ENCODE measurements around the gene ZC3HAV1L. TPM values are rescaled to one million over a fixed set of nuclear protein-coding genes. Genes with fewer than 3 reads are reported as not detected.
A peak's percentile ranks its signal among the peaks of the same experiment; 100 is the strongest.
"Not testable (repeated sequence)": the region's sequence is repeated elsewhere in the genome, so short reads cannot be mapped to it uniquely, and the experiment has no call there.

Gene ZC3HAV1L
- polyA plus RNA-seq, 2 of the 4 experiments (the other 2 are of a cell fraction): 8.8 to 15.6 TPM

- H3K9me3 ChIP-seq: no peaks in the 10 kb centered on the region
- no peak for FAIRE-seq
- WGBS (ENCODE audit: missing lambda C conversion rate): 100% methylated on average over 1 of the region's 1 CpG
- no peak overlapping the region for H3K27ac ChIP-seq
- ChIA-PET CTCF (interaction anchor here (0.7 kb wide), 1 partner anchor 303 kb away, joined by 3 read pairs; no protein-coding TSS in a partner anchor), POLR2A (no interaction called here)
- TF ChIP-seq CEBPB (IDR thresholded peaks at IDR 0.05) (no peak), NR3C1 (IDR thresholded peaks at IDR 0.05) (no peak), BHLHE40 (IDR thresholded peaks at IDR 0.05; ENCODE audit: low read depth, low read length) (no peak), KDM1A (IDR thresholded peaks at IDR 0.05; ENCODE audit: low read depth) (no peak), FOXS1 (CRISPR knock-in tag; IDR thresholded peaks at IDR 0.05) (no peak), RARB (CRISPR knock-in tag; IDR thresholded peaks at IDR 0.05) (no peak), SREBF2 (IDR thresholded peaks at IDR 0.05) (no peak), MAFK (IDR thresholded peaks at IDR 0.05; ENCODE audit: partially characterized antibody) (no peak)
- peaks cover 7% of the 10 kb centered on the region; the same call in 1 of the 3 replicates for H3K4me1 ChIP-seq
- no peak overlapping the region for H3K4me3 ChIP-seq
- ATAC-seq: no peak
- DNase-seq (ENCODE audit: low read depth in 1 of 2, low spot score in 1 of 2): no peak
- H3K4me2 ChIP-seq: no peak overlapping the region
These were observed 43.1 kb upstream of the ZC3HAV1L start for GRCh38 chr7:139078911-139079310.

- H3K4me1 ChIP-seq: peaks cover 7% of the 10 kb centered on the region; the same call in 1 of the 3 replicates
These were observed 42.6 kb upstream of the ZC3HAV1L start for GRCh38 chr7:139078399-139078798.

GRCh38 chr7:139077706-139078105, 41.9 kb upstream of the ZC3HAV1L start:
- POLR2A ChIA-PET; H3K4me1 ChIP-seq; FAIRE-seq; DNase-seq (ENCODE audit: low read depth in 1 of 2, low spot score in 1 of 2); ATAC-seq; H3K4me3 ChIP-seq; H3K9me3 ChIP-seq; H3K4me2 ChIP-seq; H3K27ac ChIP-seq: not testable (repeated sequence)
- CTCF ChIA-PET: interaction anchor here (0.9 kb wide), 1 partner anchor 61 kb away, joined by 3 read pairs; no protein-coding TSS in a partner anchor
- 93% methylated on average over 5 of the region's 5 CpGs for WGBS (ENCODE audit: missing lambda C conversion rate)

More at GRCh38 chr7:139078399-139078798, 42.6 kb upstream of the ZC3HAV1L start:
- ATAC-seq: no peak
- H3K4me2 ChIP-seq: no peak overlapping the region
- no peak overlapping the region for H3K27ac ChIP-seq
- ChIA-PET POLR2A (no interaction called here), CTCF (interaction anchor here (0.7 kb wide), 1 partner anchor 302 kb away, joined by 3 read pairs; no protein-coding TSS in a partner anchor)
- WGBS (ENCODE audit: missing lambda C conversion rate): 96% methylated on average over 1 of the region's 1 CpG
- FAIRE-seq: no peak
- TF ChIP-seq SREBF2 (IDR thresholded peaks at IDR 0.05) (no peak), HOXB5 (CRISPR knock-in tag; IDR thresholded peaks at IDR 0.05) (no peak), NPAS2 (CRISPR knock-in tag; IDR thresholded peaks at IDR 0.05; ENCODE audit: borderline replicate concordance) (no peak), KDM5A (IDR thresholded peaks at IDR 0.05) (no peak)
- H3K4me3 ChIP-seq: no peak overlapping the region
- no peaks in the 10 kb centered on the region for H3K9me3 ChIP-seq
- DNase-seq (ENCODE audit: low read depth in 1 of 2, low spot score in 1 of 2): no peak

DNA sequence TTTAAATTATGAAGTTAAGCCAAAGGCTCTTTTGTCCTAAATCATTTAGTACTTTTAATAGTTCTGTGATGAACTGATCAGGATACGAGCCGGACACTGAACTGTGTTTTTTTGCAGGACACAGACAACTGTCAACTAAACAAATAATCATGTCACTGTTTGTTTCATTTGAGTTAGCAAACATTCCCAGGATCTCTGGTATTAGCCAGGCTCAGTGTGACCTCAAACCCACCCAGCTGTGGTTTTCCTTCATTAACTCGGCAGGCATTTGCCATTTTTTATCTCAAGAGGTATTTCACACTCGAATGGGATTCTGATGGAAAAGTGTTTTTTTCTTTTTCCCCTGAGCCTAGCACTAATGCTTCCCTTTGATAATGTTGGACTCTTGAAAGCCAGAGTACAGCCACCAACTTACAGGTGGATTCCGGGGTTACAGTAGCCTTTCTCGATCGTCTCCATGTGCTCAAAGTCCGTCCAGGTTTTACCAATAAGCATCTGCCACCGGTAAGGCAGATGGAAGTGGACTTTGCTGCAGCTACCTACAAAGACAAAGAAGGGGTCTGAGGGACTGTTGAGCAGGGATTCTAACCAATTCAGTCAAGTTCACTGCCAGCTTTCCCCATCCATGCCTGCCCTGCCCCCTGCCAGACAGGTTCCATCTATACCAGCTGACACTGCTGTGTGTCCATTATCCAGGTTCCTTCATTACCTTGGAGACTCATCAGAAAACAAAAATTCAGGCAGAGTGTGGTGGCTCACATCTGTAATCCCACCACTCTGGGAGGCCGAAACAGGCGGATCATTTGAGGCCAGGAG, 40.2 kb upstream of the ZC3HAV1L start:
- Histone ChIP-seq H3K4me1 (peaks cover 7% of the 10 kb centered on the region; the same call in 1 of the 3 replicates), H3K4me3 (no peak overlapping the region), H3K9me3 (no peaks in the 10 kb centered on the region), H3K4me2 (no peak overlapping the region), H3K27ac (no peak overlapping the region; a peak in 2 of 6 replicates)
- FAIRE-seq: no peak
- no peak for DNase-seq (ENCODE audit: low read depth in 1 of 2, low spot score in 1 of 2)
- WGBS (ENCODE audit: missing lambda C conversion rate): 75% methylated on average over 11 of the region's 11 CpGs
- peak in 1 of 2 experiments; percentile 27; a peak in 2 of 6 replicates for ATAC-seq
- ChIA-PET CTCF (interaction anchor here (0.6 to 4.8 kb wide), 32 partner anchors 10 to 1016 kb away, joined by 3 to 58 read pairs (median 6); partner anchors contain the start of gene ZC3HAV1L), POLR2A (no interaction called here)
- TF ChIP-seq TP53 (CRISPR knock-in tag; IDR thresholded peaks at IDR 0.05) (no peak), CTCF (IDR thresholded peaks at IDR 0.05) (no peak), ZNF302 (CRISPR knock-in tag; IDR thresholded peaks at IDR 0.05) (no peak), NFE2L2 (conservative IDR thresholded peaks at IDR 0.05; ENCODE audit: low read length) (no peak), E2F6 (IDR thresholded peaks at IDR 0.05; ENCODE audit: borderline replicate concordance, low read depth) (no peak), MAX (IDR thresholded peaks at IDR 0.05) (no peak), HEYL (CRISPR knock-in tag; IDR thresholded peaks at IDR 0.05) (no peak), RFX5 (IDR thresholded peaks at IDR 0.05) (no peak), ZFP36 (IDR thresholded peaks at IDR 0.05; ENCODE audit: borderline replicate concordance, partially characterized antibody) (no peak), ELK1 (IDR thresholded peaks at IDR 0.05; ENCODE audit: low read depth, low read length) (no peak), HOXA7 (CRISPR knock-in tag; IDR thresholded peaks at IDR 0.05) (no peak), RAD21 (conservative IDR thresholded peaks at IDR 0.05 in 1 of 2, IDR thresholded peaks at IDR 0.05 in 1 of 2) (no peak), MAFK (IDR thresholded peaks at IDR 0.05; ENCODE audit: partially characterized antibody) (no peak), POLR2A (IDR thresholded peaks at IDR 0.05; ENCODE audit: low read length) (no peak), HMGXB4 (CRISPR knock-in tag; IDR thresholded peaks at IDR 0.05; ENCODE audit: borderline replicate concordance) (no peak)
